SIG-M5 (cell line): Measurements from ENCODE around the gene MRPS12.

Experiments used
- DNase-seq: peaks from one replicate; lab custom pipeline; 2025; lab: John Stamatoyannopoulos, UW

The MRPS12 gene

DNA sequence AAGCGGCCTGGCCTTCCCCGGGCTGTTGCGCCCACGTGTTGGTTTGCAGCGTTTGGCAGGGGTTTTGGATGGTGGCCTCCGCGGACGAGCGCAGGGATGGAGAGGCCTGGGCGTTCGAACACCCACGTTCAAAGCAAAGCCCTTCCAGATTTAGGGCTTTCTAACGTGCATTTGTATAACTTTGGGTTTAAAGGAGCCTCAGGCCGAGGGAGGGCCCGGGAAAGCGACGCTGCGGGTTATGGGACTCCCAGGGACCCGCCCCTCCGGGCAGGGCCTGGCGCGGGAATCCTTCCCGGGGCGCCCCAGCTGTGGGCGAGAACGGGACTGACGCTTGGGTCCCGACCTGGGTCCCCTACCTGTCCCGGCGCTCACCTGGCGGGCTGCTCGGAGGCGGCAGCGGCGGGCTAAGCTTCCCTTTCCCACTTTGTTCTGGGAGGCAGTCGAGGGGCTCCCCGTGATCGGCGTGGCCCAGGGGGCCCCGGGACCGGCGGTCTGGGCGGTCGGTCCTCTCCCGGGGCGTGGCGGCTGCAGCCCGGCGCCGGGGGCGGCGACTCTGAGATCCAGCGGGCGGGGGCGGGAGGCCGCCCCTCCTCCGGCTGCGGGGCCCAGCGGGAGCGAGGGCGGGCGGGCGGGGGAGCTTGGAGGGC is 44.6 kb downstream of the MRPS12 start, which contains the start of gene FBXO17:
FBXO17 (minus strand) TSS at position 529 of the 647 bp plus-strand sequence. CDS start 25,423 bp downstream, outside the sequence.
- DNase-seq = no peak

DNA sequence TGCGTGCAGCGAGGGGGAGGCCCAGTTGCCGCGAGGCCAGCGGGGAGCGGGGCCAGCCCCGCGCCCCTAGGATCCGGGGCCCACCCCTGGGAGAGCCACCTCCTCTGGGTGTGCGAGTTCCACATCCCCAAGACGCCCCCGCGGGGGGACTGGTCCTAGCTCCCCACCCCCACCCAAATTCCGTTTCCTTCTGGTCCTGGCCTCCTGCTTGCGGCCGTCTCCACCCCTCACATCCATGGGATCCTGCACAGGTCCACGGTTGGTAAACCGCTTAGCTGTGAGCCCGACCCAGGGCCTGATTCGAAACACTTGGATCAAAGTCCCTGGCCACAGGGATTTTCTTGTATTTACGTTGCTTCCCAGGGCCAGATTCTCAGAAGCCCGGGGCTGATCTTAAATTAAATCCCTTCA is 45.1 kb downstream of the MRPS12 start:
- DNase-seq = no peak

GRCh38 chr19:38977445-38978325 is 46.9 kb downstream of the MRPS12 start:
- no peak for DNase-seq

DNA sequence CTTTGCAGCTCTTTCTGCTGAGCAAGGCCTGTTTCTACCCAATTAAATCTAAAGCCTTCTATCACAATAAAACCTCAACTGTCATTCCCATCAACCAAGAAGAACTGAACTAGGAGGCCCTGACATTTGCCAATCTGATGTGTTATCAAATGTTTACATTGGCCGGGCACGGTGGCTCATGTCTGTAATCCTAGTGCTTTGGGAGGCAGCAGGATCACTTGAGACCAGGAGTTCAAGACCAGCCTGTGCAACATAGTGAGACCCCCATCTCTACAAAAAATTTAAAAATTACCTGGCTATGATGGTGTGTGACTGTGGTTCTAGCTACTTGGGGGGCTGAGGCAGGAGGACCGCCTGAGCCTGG is 47.6 kb downstream of the MRPS12 start:
- no peak for DNase-seq

DNA sequence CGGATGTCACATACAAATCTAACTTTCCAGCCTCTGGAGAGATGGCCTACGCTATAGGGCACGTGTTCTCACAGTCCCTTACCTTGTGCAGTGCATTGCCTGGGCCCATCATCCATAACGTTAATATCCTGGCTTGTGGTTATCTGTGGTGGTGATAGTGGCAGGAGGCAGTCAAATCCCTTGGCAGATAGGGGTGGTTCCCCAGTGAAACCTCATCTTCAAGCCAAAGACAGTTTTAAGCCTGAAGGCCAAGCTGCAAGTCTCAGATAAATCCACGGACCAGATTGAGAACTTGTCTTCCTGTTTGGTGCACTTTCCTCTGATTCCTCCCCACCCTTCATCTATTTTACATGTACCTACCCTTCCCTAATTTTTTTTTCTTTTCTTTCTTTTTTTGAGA is 49.1 kb downstream of the MRPS12 start:
- no peak for DNase-seq

GRCh38 chr19:38980583-38981374 is 50.0 kb downstream of the MRPS12 start:
- DNase-seq = no peak
